Measurements from ENCODE around the gene HSPA14.
"Not testable (repeated sequence)": the region's sequence is repeated elsewhere in the genome, so short reads cannot be mapped to it uniquely, and the experiment has no call there.

HSPA14 gene

DNA sequence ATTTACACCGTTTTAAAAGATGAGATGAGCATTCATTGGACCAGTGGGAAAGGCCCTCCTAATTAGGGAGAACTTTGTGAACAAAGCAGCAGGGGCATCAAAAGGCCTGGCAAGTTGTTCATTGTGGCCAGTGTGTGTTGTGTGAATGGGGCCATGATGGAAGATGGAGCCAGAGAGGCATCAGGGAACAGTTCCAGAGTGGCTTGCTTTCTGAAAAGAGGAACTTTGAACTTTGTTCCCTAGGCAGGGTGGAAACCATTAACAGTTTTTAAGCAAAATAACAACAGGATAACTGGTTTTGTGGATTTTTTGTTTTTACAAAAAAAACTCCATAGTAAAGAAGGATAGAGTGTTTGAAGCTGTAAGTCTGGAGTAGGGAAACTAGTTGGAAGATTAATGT, 53.0 kb downstream of the HSPA14 start:
- DNase-seq = no peak

GRCh38 chr10:14904316-14904732, 66.2 kb downstream of the HSPA14 start:
- no peak for DNase-seq

- DNase-seq = no peak
Measured at GRCh38 chr10:14904864-14905263, 66.8 kb downstream of the HSPA14 start.

DNA sequence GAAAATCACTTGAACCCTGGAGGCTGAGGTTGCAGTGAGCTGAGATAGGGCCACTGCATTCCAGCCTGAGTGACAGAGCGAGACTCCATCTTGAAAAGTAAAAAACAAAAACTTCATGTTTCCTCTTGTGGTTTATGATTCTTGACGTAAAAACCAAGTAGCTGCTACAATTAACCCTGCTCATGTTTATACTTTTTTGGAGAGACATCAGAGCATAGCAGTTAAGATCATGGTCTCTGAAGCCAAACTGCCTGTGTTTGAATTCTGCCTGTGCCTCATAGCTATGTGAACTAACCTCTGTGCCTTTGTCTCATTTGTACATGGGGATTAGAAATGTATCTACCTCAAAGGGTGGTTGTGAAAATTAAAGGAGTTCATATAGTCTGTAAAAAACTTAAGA, 67.8 kb downstream of the HSPA14 start:
- no peak for DNase-seq

- no peak for DNase-seq
Measured at GRCh38 chr10:14906765-14907164, 68.7 kb downstream of the HSPA14 start.

DNA sequence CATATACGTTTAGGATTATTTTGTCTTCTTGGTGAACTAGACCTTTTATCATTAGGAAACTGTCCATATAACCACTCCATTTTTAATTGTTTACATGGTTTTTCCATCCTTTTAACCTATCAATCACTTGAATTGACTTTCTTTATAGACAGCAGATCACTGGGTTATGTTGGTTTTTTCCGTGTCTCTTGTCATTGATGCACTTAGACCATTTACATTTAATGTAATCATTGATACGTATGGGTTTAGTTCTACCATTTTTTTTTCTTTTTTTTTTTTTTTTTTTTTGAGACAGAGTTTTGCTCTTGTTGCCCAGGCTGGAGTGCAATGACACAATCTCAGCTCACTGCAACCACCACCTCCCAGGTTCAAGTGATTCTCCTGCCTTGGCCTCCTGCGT, 69.5 kb downstream of the HSPA14 start:
- not testable (repeated sequence) for DNase-seq

GRCh38 chr10:14909101-14909500, 71.0 kb downstream of the HSPA14 start:
- no peak for DNase-seq

GRCh38 chr10:14910953-14911352, 72.8 kb downstream of the HSPA14 start:
- DNase-seq = no peak

DNA sequence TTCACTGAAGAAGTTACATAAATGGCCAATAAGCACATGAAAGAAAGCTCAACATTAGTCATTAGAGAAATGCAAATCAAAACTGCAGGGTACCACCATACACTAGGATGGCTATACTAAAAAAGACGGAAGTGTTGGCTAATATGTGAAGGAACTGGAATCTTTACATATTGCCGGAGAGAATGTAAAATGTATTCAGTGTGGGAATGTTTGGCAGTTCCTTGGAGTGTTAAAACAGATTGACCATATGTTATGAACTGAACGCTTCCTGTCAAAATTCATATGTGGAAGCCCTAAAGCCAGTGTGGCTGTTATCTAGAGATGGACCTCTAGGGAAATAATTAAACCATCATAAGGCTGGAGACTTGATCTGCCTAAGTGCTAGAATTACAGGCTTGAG, 73.7 kb downstream of the HSPA14 start:
- DNase-seq = no peak

- DNase-seq = no peak
Measured at GRCh38 chr10:14916600-14916999, 78.5 kb downstream of the HSPA14 start.

DNA sequence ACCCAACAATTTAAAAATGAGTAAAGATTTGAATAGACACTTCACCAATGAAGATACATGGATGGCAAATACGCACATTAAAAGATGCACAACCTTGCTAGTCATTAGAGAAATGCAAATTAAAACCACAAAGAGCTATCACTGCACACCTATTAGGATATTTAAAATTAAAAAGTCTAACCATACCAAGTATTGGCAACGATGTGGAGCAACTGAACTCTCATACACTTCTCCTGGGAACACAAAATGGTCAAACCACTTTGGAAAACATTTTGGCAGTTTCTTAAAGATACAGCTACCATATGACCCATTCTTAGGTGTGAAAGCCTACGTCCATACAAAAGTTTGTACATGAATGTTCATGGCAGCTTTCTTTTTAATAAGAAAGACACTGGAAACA, 79.7 kb downstream of the HSPA14 start:
- DNase-seq = no peak

DNA sequence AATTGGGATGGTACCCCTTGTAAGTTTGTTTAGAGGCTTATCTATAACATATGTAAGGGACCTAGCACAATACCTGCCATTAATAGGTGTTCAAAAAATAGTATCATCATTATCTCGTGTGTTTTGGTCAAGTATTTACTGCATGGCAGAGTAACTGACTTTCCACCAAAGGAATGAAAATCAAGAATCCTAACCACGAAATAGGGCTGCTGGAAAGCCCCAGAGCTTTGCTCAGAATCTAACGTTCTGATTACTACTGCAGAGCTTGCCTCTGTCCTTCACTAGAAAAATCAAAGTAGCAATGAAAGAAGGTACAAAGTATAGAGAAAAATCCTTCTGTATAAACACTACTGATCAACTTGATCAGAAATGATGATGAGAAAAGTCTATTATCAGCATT, 80.9 kb downstream of the HSPA14 start:
- no peak for DNase-seq
